ENCODE data around the gene ZCCHC24. TPM values are rescaled to one million over a fixed set of nuclear protein-coding genes. Genes with fewer than 3 reads are reported as not detected.

ZCCHC24 gene
- total RNA-seq, 1 donor from 2014 or later: 0.52 TPM

- no peak for DNase-seq (ENCODE audit: low spot score)
- intact Hi-C loops (cut with micrococcal nuclease): loop anchor here (10.0 kb wide), 1 partner anchor 225 kb away; no protein-coding TSS in a partner anchor
- Mint-ChIP-seq H3K36me3 (ENCODE audit: low read depth) (no peaks in the 10 kb centered on the region), H3K27me3 (ENCODE audit: insufficient read depth) (peaks cover 1% of the 10 kb centered on the region), H3K4me3 (no peak overlapping the region), H3K27ac (no peak overlapping the region), H3K9me3 (no peaks in the 10 kb centered on the region), H3K4me1 (ENCODE audit: low read depth) (peaks cover 3% of the 10 kb centered on the region)
Observed at GRCh38 chr10:79379512-79380124, 65.8 kb downstream of the ZCCHC24 start.

- peaks cover 9% of the 10 kb centered on the region for H3K4me1 Mint-ChIP-seq (ENCODE audit: low read depth)
- no peak for DNase-seq (ENCODE audit: low spot score)
- H3K36me3 Mint-ChIP-seq (ENCODE audit: low read depth): no peaks in the 10 kb centered on the region
- no peak overlapping the region for H3K4me3 Mint-ChIP-seq
- peaks cover 4% of the 10 kb centered on the region for H3K27me3 Mint-ChIP-seq (ENCODE audit: insufficient read depth)
- H3K27ac Mint-ChIP-seq: no peak overlapping the region
- intact Hi-C loops (cut with micrococcal nuclease): loop anchor here (10.0 kb wide), 1 partner anchor 226 kb away; no protein-coding TSS in a partner anchor
- no peaks in the 10 kb centered on the region for H3K9me3 Mint-ChIP-seq
Observed at GRCh38 chr10:79378647-79379511, 66.5 kb downstream of the ZCCHC24 start.

- H3K9me3 Mint-ChIP-seq: no peaks in the 10 kb centered on the region
- intact Hi-C loops (cut with micrococcal nuclease): loop anchor here (10.0 kb wide), 1 partner anchor 226 kb away; no protein-coding TSS in a partner anchor
- no peak overlapping the region for H3K4me3 Mint-ChIP-seq
- no peak overlapping the region for H3K27ac Mint-ChIP-seq
- peaks cover 5% of the 10 kb centered on the region for H3K27me3 Mint-ChIP-seq (ENCODE audit: insufficient read depth)
- H3K36me3 Mint-ChIP-seq (ENCODE audit: low read depth): no peaks in the 10 kb centered on the region
- peaks cover 9% of the 10 kb centered on the region for H3K4me1 Mint-ChIP-seq (ENCODE audit: low read depth)
- DNase-seq (ENCODE audit: low spot score): no peak
Observed at GRCh38 chr10:79378383-79378646, 67.1 kb downstream of the ZCCHC24 start.

- no peak for DNase-seq (ENCODE audit: low spot score)
- H3K4me1 Mint-ChIP-seq (ENCODE audit: low read depth): peaks cover 9% of the 10 kb centered on the region
- no peaks in the 10 kb centered on the region for H3K9me3 Mint-ChIP-seq
- H3K27me3 Mint-ChIP-seq (ENCODE audit: insufficient read depth): peaks cover 8% of the 10 kb centered on the region
- intact Hi-C loops (cut with micrococcal nuclease): loop anchor here (10.0 kb wide), 1 partner anchor 227 kb away; no protein-coding TSS in a partner anchor
- no peaks in the 10 kb centered on the region for H3K36me3 Mint-ChIP-seq (ENCODE audit: low read depth)
- no peak overlapping the region for H3K4me3 Mint-ChIP-seq
- no peak overlapping the region for H3K27ac Mint-ChIP-seq
Observed at GRCh38 chr10:79377557-79378382, 67.7 kb downstream of the ZCCHC24 start.

GRCh38 chr10:79376751-79377556 is 68.5 kb downstream of the ZCCHC24 start:
- H3K4me3 Mint-ChIP-seq: no peak overlapping the region
- H3K27me3 Mint-ChIP-seq (ENCODE audit: insufficient read depth): peaks cover 17% of the 10 kb centered on the region
- DNase-seq (ENCODE audit: low spot score): no peak
- intact Hi-C loops (cut with micrococcal nuclease): loop anchor here (10.0 kb wide), 1 partner anchor 228 kb away; no protein-coding TSS in a partner anchor
- H3K36me3 Mint-ChIP-seq (ENCODE audit: low read depth): no peaks in the 10 kb centered on the region
- H3K27ac Mint-ChIP-seq: no peak overlapping the region
- H3K9me3 Mint-ChIP-seq: no peaks in the 10 kb centered on the region
- H3K4me1 Mint-ChIP-seq (ENCODE audit: low read depth): peaks cover 9% of the 10 kb centered on the region

GRCh38 chr10:79376078-79376628 is 69.3 kb downstream of the ZCCHC24 start:
- DNase-seq (ENCODE audit: low spot score): no peak
- Mint-ChIP-seq H3K4me3 (no peak overlapping the region), H3K27ac (no peak overlapping the region), H3K27me3 (ENCODE audit: insufficient read depth) (peaks cover 24% of the 10 kb centered on the region), H3K36me3 (ENCODE audit: low read depth) (no peaks in the 10 kb centered on the region), H3K9me3 (no peaks in the 10 kb centered on the region), H3K4me1 (ENCODE audit: low read depth) (peaks cover 9% of the 10 kb centered on the region)
- intact Hi-C loops (cut with micrococcal nuclease): loop anchor here (10.0 kb wide), 1 partner anchor 229 kb away; no protein-coding TSS in a partner anchor

- DNase-seq (ENCODE audit: low spot score): no peak
- intact Hi-C loops (cut with micrococcal nuclease): loop anchor here (10.0 kb wide), 1 partner anchor 229 kb away; no protein-coding TSS in a partner anchor
- Mint-ChIP-seq H3K4me1 (ENCODE audit: low read depth) (peaks cover 9% of the 10 kb centered on the region), H3K4me3 (no peak overlapping the region), H3K36me3 (ENCODE audit: low read depth) (no peaks in the 10 kb centered on the region), H3K27ac (no peak overlapping the region), H3K27me3 (ENCODE audit: insufficient read depth) (peaks cover 25% of the 10 kb centered on the region), H3K9me3 (no peaks in the 10 kb centered on the region)
Observed at GRCh38 chr10:79375321-79376077, 69.9 kb downstream of the ZCCHC24 start.

GRCh38 chr10:79374312-79375191 is 70.9 kb downstream of the ZCCHC24 start:
- DNase-seq (ENCODE audit: low spot score): peak; percentile 55
- Mint-ChIP-seq H3K4me1 (ENCODE audit: low read depth) (peaks cover 9% of the 10 kb centered on the region), H3K9me3 (no peaks in the 10 kb centered on the region), H3K27ac (no peak overlapping the region), H3K36me3 (ENCODE audit: low read depth) (no peaks in the 10 kb centered on the region), H3K4me3 (no peak overlapping the region), H3K27me3 (ENCODE audit: insufficient read depth) (peaks cover 28% of the 10 kb centered on the region)
- intact Hi-C loops (cut with micrococcal nuclease): loop anchor here (1.0 to 10.0 kb wide), 5 partner anchors 27 to 230 kb away; partner anchors contain the start of genes PPIF and ZCCHC24

- no peaks in the 10 kb centered on the region for H3K9me3 Mint-ChIP-seq
Observed at GRCh38 chr10:79372871-79373270, 72.6 kb downstream of the ZCCHC24 start.

GRCh38 chr10:79367426-79368189 is 77.8 kb downstream of the ZCCHC24 start:
- H3K36me3 Mint-ChIP-seq (ENCODE audit: low read depth): peaks cover 3% of the 10 kb centered on the region
- no peak overlapping the region for H3K4me3 Mint-ChIP-seq
- intact Hi-C loops (cut with micrococcal nuclease): no loop called here
- H3K27ac Mint-ChIP-seq: no peak overlapping the region
- DNase-seq (ENCODE audit: low spot score): no peak
- H3K27me3 Mint-ChIP-seq (ENCODE audit: insufficient read depth): peaks cover 61% of the 10 kb centered on the region
- no peaks in the 10 kb centered on the region for H3K9me3 Mint-ChIP-seq
- no peaks in the 10 kb centered on the region for H3K4me1 Mint-ChIP-seq (ENCODE audit: low read depth)

More at GRCh38 chr10:79372871-79373270, 72.6 kb downstream of the ZCCHC24 start:
- Mint-ChIP-seq H3K4me1 (ENCODE audit: low read depth) (peaks cover 9% of the 10 kb centered on the region), H3K27ac (no peak overlapping the region), H3K36me3 (ENCODE audit: low read depth) (no peaks in the 10 kb centered on the region), H3K27me3 (ENCODE audit: insufficient read depth) (peaks cover 35% of the 10 kb centered on the region), H3K4me3 (no peak overlapping the region)
- intact Hi-C loops (cut with micrococcal nuclease): loop anchor here (10.0 kb wide), 1 partner anchor 232 kb away; no protein-coding TSS in a partner anchor
- DNase-seq (ENCODE audit: low spot score): no peak

Data from activated T-helper 1 cell treated with anti-CD3 and anti-CD28 coated beads, Interleukin-12 subunit alpha, Interleukin-12 subunit beta, Interleukin-2, Interleukin-4 antibody, amounts not matched to agents 30 ng/mL and 10 ng/mL and 1 ng/mL, durations not matched to agents 14 hours and 24 hours and 36 hours (primary cell).